Heart left ventricle (tissue), 16 donors: ENCODE results near the gene SNUPN. TPM values are rescaled to one million over a fixed set of nuclear protein-coding genes. Genes with fewer than 3 reads are reported as not detected.
A peak's percentile ranks its signal among the peaks of the same experiment; 100 is the strongest.

Source experiments
- ATAC-seq, 4 donors: fragments of 200-7000 bp; cut with Tn5 transposase; one replicate each; pipeline ENCODE4 v1.9.1; 2020 to 2022; ENCODE audit warnings: moderate library complexity in 4 of 4, mild to moderate bottlenecking in 3 of 4, moderate number of reproducible peaks in 1 of 4
- DNase-seq, 5 donors: peaks; one replicate each; pipeline ENCODE4 v3.0.0-alpha.2; 2020
- H3K27ac ChIP-seq, 12 donors: fragments of 200-600 bp; sonication (generic) in 4 of 12; one replicate each; pipeline versions ENCODE4 v1.5.0 to v1.8.0; 2016 to 2022; ENCODE audit warnings: mild to moderate bottlenecking in 2 of 12
- H3K27me3 ChIP-seq, 9 donors: fragments of 200-600 bp; sonication (generic) in 2 of 9; one replicate each; pipeline versions ENCODE4 v1.5.1 to v1.8.0; 2016 to 2022; ENCODE audit warnings: mild to moderate bottlenecking in 3 of 9
- H3K36me3 ChIP-seq, 9 donors: fragments of 200-600 bp; sonication (generic) in 2 of 9; one replicate each; pipeline versions ENCODE4 v1.5.0 to v1.8.0; 2018 to 2022; ENCODE audit warnings: mild to moderate bottlenecking in 2 of 9
- H3K4me1 ChIP-seq, 12 donors: fragments of 200-600 bp; sonication (generic) in 4 of 12; one replicate each; pipeline versions ENCODE4 v1.5.0 to v1.8.0; 2016 to 2022; ENCODE audit warnings: mild to moderate bottlenecking in 3 of 12
- H3K4me3 ChIP-seq, 12 donors: fragments of 200-600 bp; sonication (generic) in 4 of 12; one replicate each; pipeline versions ENCODE4 v1.5.0 to v1.8.0; 2017 to 2022; ENCODE audit warnings: mild to moderate bottlenecking in 9 of 12, moderate library complexity in 4 of 12
- H3K9me3 ChIP-seq, 12 donors: fragments of 200-600 bp; sonication (generic) in 4 of 12; one replicate each; pipeline versions ENCODE4 v1.5.0 to v1.8.0; 2016 to 2022; ENCODE audit warnings: mild to moderate bottlenecking in 1 of 12
- POLR2A ChIP-seq, 2 donors: fragments of 450-650 bp; IDR thresholded peaks; one replicate each; pipeline ENCODE4 v1.6.1; 2017; ENCODE audit warnings: antibody characterized with exemption in 2 of 2, mild to moderate bottlenecking in 2 of 2, moderate library complexity in 2 of 2
- WGBS, 4 donors: extraction: QIAGEN DNeasy Blood & Tissue Kit in 2 of 4; methylation state at CpG; one replicate each; pipeline versions ENCODE4 v1.1.5 to v1.1.7; 2013 to 2018; 5-methylcytosine and 5-hydroxymethylcytosine counted together
- intact Hi-C, 10 donors: fragments of 100-400 bp; cut with DNase I; formaldehyde crosslinking; loops; one replicate each; pipeline versions ENCODE4 v1.11.1 to v1.14.2; 2022
- polyA plus RNA-seq, 2 donors: library from polyadenylated mRNA; stranded (reverse); fragments of 200-250 nt; gene quantifications; one replicate each; pipeline ENCODE4 v1.2.3, GENCODE V29; 2013
- total RNA-seq, 9 donors: library from RNA; depleted of rRNA in 2 of 9; stranded (reverse); fragments of >200 nt in 2 of 9; fragmentation: NEBNext Ultra II Directional in 3 of 9; extraction: Animal tissue kit (Norgen Biotek cat#: 25700) in 3 of 9; gene quantifications; one replicate each; pipeline versions ENCODE4 v1.1.0 to v1.2.4, GENCODE V29; 2016 to 2023
- TF ChIP-seq, protein P1 (sequence below), 12 donors: fragments of 200-600 bp; sonication (generic) in 4 of 12; IDR thresholded peaks; one replicate each; pipeline versions ENCODE4 v1.5.0 to v1.8.0; 2018 to 2022; ENCODE audit warnings: antibody characterized with exemption in 12 of 12, mild to moderate bottlenecking in 5 of 12
- donor health status: ischemic (EF 13 %, LVEDD 7.1; RV severe dilation, severe dysfunction).
- donor health status: healthy with polysubstance abuse.
- donor health status: DM: no; HTN: yes; CAD: no.
- donor health status: DM: no; HTN: no; CAD: no.
- donor health status: ischemic (EF 25% LVEDD 6.9; RV normal size, moderate dysfunction).
- donor health status: ischemic (EF 25% LVEDD 5.7; RV mildly dilated, moderate dysfunction).
- donor health status: healthy.
- donor health status: DM: yes; HTN: yes; CAD: no.
- donor health status: ischemic (EF 35%, LVEDD 5.7; RV mildly dilated, moderate dysfunction).
- donor health status: nonischemic (EF 11% LVEDD 7.7; RV severe dilation, severe dysfunction).
- donor health status: DM: yes; HTN: yes; CAD: no.
- donor health status: PGD.
- donor health status: ischemic (EF 29% LVEDD 5.4; RV normal size, mild dysfunction).
- donor health status: nonischemic (EF 23%, LVEDD 6.1; RV moderate dilation, normal function).

SNUPN gene
- total and polyA plus RNA-seq, 11 donors: 13.2 to 21.6 (median 14.5) TPM

DNA sequence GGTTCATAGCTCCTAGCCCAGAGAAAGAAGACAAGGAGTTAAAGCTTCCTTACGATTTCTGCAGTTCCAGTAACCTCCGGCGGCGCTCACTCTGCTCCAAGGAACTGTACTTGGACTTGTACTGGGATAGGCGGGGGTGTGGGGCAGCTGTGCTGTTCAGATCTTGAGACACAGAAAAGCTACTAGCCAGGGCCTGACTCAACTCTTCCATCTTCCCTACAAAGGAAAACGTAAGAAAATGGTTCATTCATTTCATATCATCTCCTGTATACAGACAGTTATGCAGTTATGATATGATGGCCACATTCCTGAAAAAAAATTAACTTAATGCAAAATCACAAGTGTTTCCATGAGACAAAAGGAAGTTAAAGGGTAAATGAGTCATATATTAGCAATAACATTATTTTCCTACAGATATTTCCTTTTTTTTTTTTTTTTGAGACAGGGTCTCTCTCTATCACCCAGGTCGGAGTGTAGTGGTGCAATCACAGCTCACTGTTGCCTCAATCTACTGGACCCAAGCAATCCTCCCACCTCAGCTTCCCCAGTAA, 4.6 kb downstream of the SNUPN start:
- Histone ChIP-seq H3K27ac (peak overlapping the region; percentile 35 to 85 (median 71)), H3K9me3 (no peaks in the 10 kb centered on the region), H3K4me3 (peak overlapping the region in 9 of 12 donors; percentile 2 to 42 (median 22)), H3K4me1 (peaks cover 0 to 30% (median 19%) of the 10 kb centered on the region in 12 donors), H3K36me3 (peaks cover 0 to 47% (median 42%) of the 10 kb centered on the region in 9 donors), H3K27me3 (no peaks in the 10 kb centered on the region)
- peak; percentile 65 to 76 (median 76) for ATAC-seq
- intact Hi-C loops: loop anchor here in 4 of 10 donors (5.0 to 10.0 kb wide), 5 partner anchors 39 to 254 kb away; partner anchors contain the start of genes MAN2C1 (in 2 of the 4), PTPN9 (in 1 of the 4) and SIN3A (in 1 of the 4)
- peak; percentile 74 to 84 (median 83) for DNase-seq
- TF ChIP-seq, protein P1, sequence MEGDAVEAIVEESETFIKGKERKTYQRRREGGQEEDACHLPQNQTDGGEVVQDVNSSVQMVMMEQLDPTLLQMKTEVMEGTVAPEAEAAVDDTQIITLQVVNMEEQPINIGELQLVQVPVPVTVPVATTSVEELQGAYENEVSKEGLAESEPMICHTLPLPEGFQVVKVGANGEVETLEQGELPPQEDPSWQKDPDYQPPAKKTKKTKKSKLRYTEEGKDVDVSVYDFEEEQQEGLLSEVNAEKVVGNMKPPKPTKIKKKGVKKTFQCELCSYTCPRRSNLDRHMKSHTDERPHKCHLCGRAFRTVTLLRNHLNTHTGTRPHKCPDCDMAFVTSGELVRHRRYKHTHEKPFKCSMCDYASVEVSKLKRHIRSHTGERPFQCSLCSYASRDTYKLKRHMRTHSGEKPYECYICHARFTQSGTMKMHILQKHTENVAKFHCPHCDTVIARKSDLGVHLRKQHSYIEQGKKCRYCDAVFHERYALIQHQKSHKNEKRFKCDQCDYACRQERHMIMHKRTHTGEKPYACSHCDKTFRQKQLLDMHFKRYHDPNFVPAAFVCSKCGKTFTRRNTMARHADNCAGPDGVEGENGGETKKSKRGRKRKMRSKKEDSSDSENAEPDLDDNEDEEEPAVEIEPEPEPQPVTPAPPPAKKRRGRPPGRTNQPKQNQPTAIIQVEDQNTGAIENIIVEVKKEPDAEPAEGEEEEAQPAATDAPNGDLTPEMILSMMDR (IDR thresholded peaks at IDR 0.05): peak in 8 of 12 donors; percentile 13 to 46 (median 22)
- TF ChIP-seq POLR2A (IDR thresholded peaks at IDR 0.05): no peak
- 44 to 62% (median 54%) methylated on average over 7 of the region's 7 CpGs for WGBS, 4 donors

DNA sequence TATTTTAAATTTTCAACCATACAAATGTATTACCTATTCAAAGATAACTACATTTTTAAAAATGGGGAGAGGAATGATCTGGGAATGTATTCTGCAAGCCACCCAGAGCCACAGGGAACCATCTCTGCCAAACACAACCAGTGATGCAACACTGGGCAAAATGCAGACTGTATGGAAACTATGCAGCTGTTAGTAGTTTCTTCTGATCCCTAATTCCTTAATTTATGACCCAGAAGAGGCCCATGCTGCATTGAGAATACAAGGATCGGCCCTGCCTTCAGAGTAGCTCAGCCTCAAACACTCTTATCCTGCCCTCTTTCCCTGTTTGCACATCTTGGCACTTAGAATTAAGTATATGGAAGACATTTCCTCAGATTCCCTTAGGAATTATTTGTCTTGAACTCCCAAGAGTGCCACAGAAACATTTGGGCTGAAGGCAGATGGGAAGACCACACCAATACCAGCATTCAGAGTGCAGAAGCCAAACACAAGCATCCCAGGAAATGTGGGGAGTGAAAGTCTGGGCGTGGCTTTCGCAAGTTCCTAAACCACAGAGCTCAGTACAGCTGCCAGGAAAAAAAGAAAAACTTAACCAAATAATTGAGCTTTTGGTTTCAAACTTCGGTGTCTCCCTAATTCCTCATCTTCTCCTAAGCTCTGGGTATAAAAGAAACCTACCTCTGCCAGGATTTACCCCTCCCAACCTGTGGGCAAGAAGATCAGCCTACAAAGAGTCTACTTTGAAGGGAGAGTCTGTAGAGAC, 5.3 kb downstream of the SNUPN start:
- peak overlapping the region; percentile 35 to 85 (median 71) for H3K27ac ChIP-seq
- no peaks in the 10 kb centered on the region for H3K27me3 ChIP-seq
- peaks cover 0 to 54% (median 47%) of the 10 kb centered on the region in 9 donors for H3K36me3 ChIP-seq
- WGBS, 4 donors: 42 to 48% (median 45%) methylated on average over 4 of the region's 4 CpGs
- intact Hi-C loops: loop anchor here in 4 of 10 donors (5.0 to 10.0 kb wide), 5 partner anchors 38 to 253 kb away; partner anchors contain the start of genes MAN2C1 (in 2 of the 4), PTPN9 (in 1 of the 4) and SIN3A (in 1 of the 4)
- H3K9me3 ChIP-seq: no peaks in the 10 kb centered on the region
- peak; percentile 58 to 70 (median 60) for ATAC-seq
- peak overlapping the region in 9 of 12 donors; percentile 2 to 42 (median 22) for H3K4me3 ChIP-seq
- TF ChIP-seq, protein P1 (IDR thresholded peaks at IDR 0.05): no peak
- TF ChIP-seq POLR2A (IDR thresholded peaks at IDR 0.05): no peak
- peaks cover 0 to 29% (median 19%) of the 10 kb centered on the region in 12 donors for H3K4me1 ChIP-seq
- peak in 4 of 5 donors; percentile 52 to 62 (median 57) for DNase-seq

DNA sequence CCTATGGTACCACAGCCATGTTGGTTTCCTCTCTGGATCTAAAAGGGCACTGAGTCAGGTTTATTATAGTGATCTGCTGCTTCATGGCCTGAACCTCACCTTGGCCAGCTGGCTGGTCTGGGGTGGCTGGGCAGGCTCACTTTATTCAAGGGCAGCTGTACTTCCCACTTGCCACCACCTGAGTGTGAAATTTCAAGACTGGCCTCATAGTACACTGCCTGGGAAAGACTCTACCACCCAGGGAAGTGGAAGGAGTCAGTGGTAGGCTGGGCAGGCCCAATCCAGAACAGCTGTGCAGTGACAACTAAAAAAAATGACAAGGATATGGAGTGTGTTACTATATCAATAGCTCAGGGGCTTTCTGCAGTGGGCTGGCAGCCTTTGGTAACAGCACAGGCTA, 8.8 kb downstream of the SNUPN start:
- no peaks in the 10 kb centered on the region for H3K9me3 ChIP-seq
- TF ChIP-seq POLR2A (IDR thresholded peaks at IDR 0.05): no peak
- TF ChIP-seq, protein P1 (IDR thresholded peaks at IDR 0.05): no peak
- no peak overlapping the region for H3K4me3 ChIP-seq
- ATAC-seq (no peak), DNase-seq (no peak)
- H3K27me3 ChIP-seq: no peaks in the 10 kb centered on the region
- intact Hi-C loops: loop anchor here in 2 of 10 donors (10.0 kb wide), 2 partner anchors 58 to 142 kb away; no protein-coding TSS in a partner anchor
- peaks cover 0 to 26% (median 16%) of the 10 kb centered on the region in 12 donors for H3K4me1 ChIP-seq
- no peak overlapping the region for H3K27ac ChIP-seq
- peaks cover 0 to 89% (median 82%) of the 10 kb centered on the region in 9 donors for H3K36me3 ChIP-seq
